Body of pancreas (tissue), 4 donors: ENCODE results near the gene ATP6V1B1. TPM values are rescaled to one million over a fixed set of nuclear protein-coding genes. Genes with fewer than 3 reads are reported as not detected.
"Not testable (repeated sequence)": the region's sequence is repeated elsewhere in the genome, so short reads cannot be mapped to it uniquely, and the experiment has no call there.

ENCODE experiments used
- ATAC-seq: fragments of 150-250 bp; one replicate; pipeline ENCODE4 v1.9.1; 2016
- DNase-seq, 4 donors: peaks; one replicate each; pipeline ENCODE4 v3.0.0-alpha.2; 2019
- H3K27ac ChIP-seq, 4 donors: fragments of 200-600 bp; sonication (generic); 1 replicate in 3 of 4; 2 replicates in 1 of 4; pipeline versions ENCODE4 v1.5.1 to v1.6.1; 2016 to 2019; ENCODE audit warnings: mild to moderate bottlenecking in 1 of 4, mixed read lengths in 1 of 4, moderate library complexity in 1 of 4
- H3K27me3 ChIP-seq, 2 donors: fragments of 200-600 bp; sonication (generic); one replicate each; pipeline ENCODE4 v1.6.0; 2016; ENCODE audit warnings: mild to moderate bottlenecking in 1 of 2
- H3K36me3 ChIP-seq, 2 donors: fragments of 200-600 bp; sonication (generic); replicated peaks in 1 of 2; 2 replicates each; pipeline ENCODE4 v1.5.1; 2016; ENCODE audit warnings: low read depth in 2 of 2; ENCODE audit not compliant: insufficient read depth in 1 of 2
- H3K4me1 ChIP-seq: fragments of 200-600 bp; sonication (generic); one replicate; pipeline ENCODE4 v1.6.0; 2016
- H3K4me3 ChIP-seq, 2 donors: fragments of 200-600 bp; sonication (generic); 1 replicate in 1 of 2; 2 replicates in 1 of 2; pipeline ENCODE4 v1.5.1; 2016 to 2019
- H3K9me3 ChIP-seq, 3 donors: fragments of 200-600 bp; sonication (generic); 1 replicate in 2 of 3; 2 replicates in 1 of 3; pipeline ENCODE4 v1.5.1; 2016
- POLR2A ChIP-seq, 3 donors: fragments of 450-650 bp; IDR thresholded peaks; one replicate each; pipeline ENCODE4 v1.6.1; 2016; ENCODE audit warnings: antibody characterized with exemption in 3 of 3, mild to moderate bottlenecking in 2 of 3
- WGBS, 2 donors: methylation state at CpG; one replicate each; pipeline ENCODE4 v1.1.5; 2017; 5-methylcytosine and 5-hydroxymethylcytosine counted together
- intact Hi-C: fragments of 100-400 bp; cut with DNase I; formaldehyde crosslinking; loops from one replicate; pipeline ENCODE4 v1.15.1; 2023
- small RNA-seq: library from RNA; depleted of rRNA; stranded (forward); fragments of <200 nt; gene quantifications from one replicate; pipeline ENCODE3, GENCODE V24; 2016
- total RNA-seq, 2 donors: library from RNA; depleted of rRNA; stranded (reverse); fragments of >200 nt; gene quantifications; one replicate each; pipeline ENCODE4 v1.1.0, GENCODE V29; 2016
- TF ChIP-seq, protein P1 (sequence below), 7 experiments: fragments of 450-650 bp in 4 of 7; fragments of 200-600 bp in 3 of 7; sonication (generic) in 3 of 7; IDR thresholded peaks; one replicate each; pipeline ENCODE4 v1.5.1; 2016 to 2019; ENCODE audit warnings: antibody characterized with exemption in 7 of 7

The ATP6V1B1 gene
- total RNA-seq, 2 donors from 2014 or later: 9.9 to 17.9 TPM

DNA sequence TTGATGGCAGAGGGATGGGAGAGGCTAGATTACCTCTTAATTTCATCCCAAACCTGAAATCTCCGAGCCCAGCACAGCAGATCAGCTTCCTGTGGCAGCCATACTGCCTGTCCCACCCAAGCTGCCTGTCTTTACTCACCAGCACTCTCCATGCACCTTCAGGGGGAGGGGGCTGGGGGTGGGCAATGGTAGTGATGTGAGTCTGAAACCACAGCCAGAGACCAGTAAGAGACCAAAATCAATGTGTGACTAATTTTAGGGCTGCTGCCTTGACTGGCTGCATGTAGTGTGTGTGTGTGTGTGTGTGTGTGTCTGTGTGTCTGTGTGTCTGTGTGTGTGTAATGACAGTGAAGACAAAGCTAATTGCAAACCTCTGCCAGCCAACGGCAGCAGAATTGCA lies 70.6 kb downstream of the ATP6V1B1 start:
- TF ChIP-seq, protein P1, sequence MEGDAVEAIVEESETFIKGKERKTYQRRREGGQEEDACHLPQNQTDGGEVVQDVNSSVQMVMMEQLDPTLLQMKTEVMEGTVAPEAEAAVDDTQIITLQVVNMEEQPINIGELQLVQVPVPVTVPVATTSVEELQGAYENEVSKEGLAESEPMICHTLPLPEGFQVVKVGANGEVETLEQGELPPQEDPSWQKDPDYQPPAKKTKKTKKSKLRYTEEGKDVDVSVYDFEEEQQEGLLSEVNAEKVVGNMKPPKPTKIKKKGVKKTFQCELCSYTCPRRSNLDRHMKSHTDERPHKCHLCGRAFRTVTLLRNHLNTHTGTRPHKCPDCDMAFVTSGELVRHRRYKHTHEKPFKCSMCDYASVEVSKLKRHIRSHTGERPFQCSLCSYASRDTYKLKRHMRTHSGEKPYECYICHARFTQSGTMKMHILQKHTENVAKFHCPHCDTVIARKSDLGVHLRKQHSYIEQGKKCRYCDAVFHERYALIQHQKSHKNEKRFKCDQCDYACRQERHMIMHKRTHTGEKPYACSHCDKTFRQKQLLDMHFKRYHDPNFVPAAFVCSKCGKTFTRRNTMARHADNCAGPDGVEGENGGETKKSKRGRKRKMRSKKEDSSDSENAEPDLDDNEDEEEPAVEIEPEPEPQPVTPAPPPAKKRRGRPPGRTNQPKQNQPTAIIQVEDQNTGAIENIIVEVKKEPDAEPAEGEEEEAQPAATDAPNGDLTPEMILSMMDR (IDR thresholded peaks at IDR 0.05): no peak
- no peak for TF ChIP-seq POLR2A (IDR thresholded peaks at IDR 0.05)
- no peaks in the 10 kb centered on the region for H3K27me3 ChIP-seq
- intact Hi-C loops: no loop called here

DNA sequence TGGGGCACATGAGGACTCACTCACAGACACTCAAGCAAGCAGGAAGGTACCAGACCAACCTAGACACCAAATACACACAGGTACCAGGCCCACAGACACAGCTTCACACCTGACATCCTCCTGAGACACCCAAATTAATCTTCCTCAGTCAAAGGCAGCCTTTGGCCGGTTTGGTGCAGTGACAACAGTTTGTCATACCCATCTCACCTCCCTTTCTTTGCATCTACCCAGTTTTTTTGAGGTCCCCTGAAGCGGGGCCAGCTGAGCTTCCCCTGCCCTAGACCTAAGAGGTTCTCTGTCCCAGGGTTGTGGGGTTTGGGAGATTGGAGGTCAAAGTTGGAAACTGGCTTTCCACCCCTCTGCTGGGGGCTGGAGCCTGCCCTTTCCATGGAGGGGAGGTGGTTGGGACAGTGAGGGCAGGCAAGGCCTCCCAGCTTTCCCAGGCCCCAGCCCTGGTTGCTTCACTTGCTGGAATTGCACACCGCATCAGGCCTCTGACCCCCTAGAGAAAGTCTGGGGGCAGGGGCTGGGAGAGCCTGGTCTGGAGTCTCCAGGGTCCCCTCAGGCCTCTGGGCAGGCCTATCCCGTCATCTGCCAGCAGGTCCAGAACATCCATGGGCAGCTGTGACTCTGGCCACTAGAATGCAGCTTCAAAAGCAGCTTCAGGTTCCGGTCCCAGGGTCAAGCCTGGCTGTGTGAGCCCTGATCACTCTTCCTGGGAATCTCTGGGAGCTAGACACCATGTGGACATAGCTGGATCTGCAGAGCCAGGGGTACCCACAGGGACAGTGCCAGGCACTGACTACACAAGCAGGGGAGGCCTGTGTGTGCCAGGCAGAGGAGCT lies 71.5 kb downstream of the ATP6V1B1 start:
- 71 to 78% methylated on average over 2 to 5 of the region's 5 CpGs for WGBS, 2 donors
- Histone ChIP-seq H3K27ac (no peak overlapping the region), H3K4me3 (no peak overlapping the region), H3K4me1 (no peaks in the 10 kb centered on the region), H3K9me3 (no peaks in the 10 kb centered on the region), H3K27me3 (no peaks in the 10 kb centered on the region), H3K36me3 (no peaks in the 10 kb centered on the region)
- intact Hi-C loops: no loop called here
- DNase-seq: no peak
- TF ChIP-seq POLR2A (IDR thresholded peaks at IDR 0.05): no peak
- TF ChIP-seq, protein P1 (IDR thresholded peaks at IDR 0.05): no peak
- no peak for ATAC-seq

More for the DNA sequence above, 70.6 kb downstream of the ATP6V1B1 start:
- Histone ChIP-seq H3K4me3 (no peak overlapping the region), H3K9me3 (no peaks in the 10 kb centered on the region), H3K4me1 (peaks cover under 1% of the 10 kb centered on the region), H3K36me3 (no peaks in the 10 kb centered on the region), H3K27ac (no peak overlapping the region)
- WGBS, 2 donors: 30 to 33% methylated on average over 2 of the region's 2 CpGs
- DNase-seq (no peak), ATAC-seq (no peak)

DNA sequence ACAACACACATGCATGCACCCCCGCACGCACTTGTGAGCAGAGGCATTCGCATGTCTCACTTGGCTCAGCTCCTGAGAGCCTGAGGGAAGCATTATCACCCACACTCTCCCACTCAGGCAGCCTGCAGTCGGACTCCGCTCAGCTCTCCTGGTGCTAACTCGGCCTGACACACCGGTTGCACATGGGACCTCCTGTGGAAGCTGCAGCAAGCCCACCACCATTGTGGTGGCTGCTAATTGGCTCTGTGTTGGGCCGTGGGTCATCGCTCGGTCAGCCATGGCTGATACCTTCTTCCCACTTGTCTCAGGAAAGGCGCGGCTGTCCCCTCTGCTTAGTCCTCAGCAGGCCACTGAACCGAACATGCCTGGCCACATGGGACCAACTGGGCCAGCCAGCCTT lies 72.6 kb downstream of the ATP6V1B1 start:
- TF ChIP-seq POLR2A (IDR thresholded peaks at IDR 0.05): no peak
- TF ChIP-seq, protein P1 (IDR thresholded peaks at IDR 0.05): no peak
- no peak overlapping the region for H3K4me3 ChIP-seq
- intact Hi-C loops: no loop called here
- WGBS, 2 donors: 80 to 90% methylated on average over 1 to 11 of the region's 13 CpGs
- ATAC-seq (no peak), DNase-seq (no peak)
- H3K9me3 ChIP-seq: no peaks in the 10 kb centered on the region
- H3K36me3 ChIP-seq: no peaks in the 10 kb centered on the region
- H3K4me1 ChIP-seq: no peaks in the 10 kb centered on the region
- H3K27me3 ChIP-seq: no peaks in the 10 kb centered on the region
- no peak overlapping the region for H3K27ac ChIP-seq

DNA sequence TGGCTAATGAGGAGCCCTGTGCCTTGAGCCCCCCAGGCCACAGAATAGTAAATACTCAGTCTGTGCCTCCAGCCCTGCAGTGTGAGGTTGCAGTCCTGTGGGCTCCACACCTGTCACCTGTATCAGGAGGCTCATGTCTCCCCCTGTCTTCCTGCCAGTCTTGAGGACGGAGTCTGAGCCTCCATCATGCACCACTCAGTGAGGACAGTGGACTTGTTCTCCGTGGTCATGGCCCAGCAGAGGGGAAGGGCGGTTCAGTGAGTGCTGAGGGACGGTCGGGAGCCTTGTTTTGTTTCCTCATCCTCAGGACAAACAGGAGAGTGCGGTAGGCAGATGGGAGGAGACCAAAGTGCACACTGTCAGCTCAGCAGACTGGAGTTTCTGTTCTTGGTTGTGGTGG lies 76.1 kb downstream of the ATP6V1B1 start:
- DNase-seq, H3K4me3 ChIP-seq, H3K27ac ChIP-seq, ATAC-seq, H3K27me3 ChIP-seq, H3K9me3 ChIP-seq, intact Hi-C loops, H3K4me1 ChIP-seq, H3K36me3 ChIP-seq: not testable (repeated sequence)
- 11 to 15% methylated on average over 6 of the region's 6 CpGs for WGBS, 2 donors

Small RNAs within 50 kb of the gene (small RNA-seq; reads per million reads assigned to genes)
- gene RF02272 (not detected), gene RN7SL160P (not detected)

Other genes with a start within 250 kb of the ATP6V1B1 start
- gene ADD2, start 167.7 kb upstream of the ATP6V1B1 start, total RNA-seq: 1 to 10 TPM; 2.3 to 7.6 TPM
- gene FIGLA, start 145.3 kb upstream of the ATP6V1B1 start, total RNA-seq: not detected
- gene CLEC4F, start 115.3 kb upstream of the ATP6V1B1 start, total RNA-seq: 1 to 10 TPM in 1 of 2 donors, not detected in 1; 3.3 TPM
- not detected for gene CD207, start 100.1 kb upstream of the ATP6V1B1 start, total RNA-seq
- 10 to 100 TPM in 1 of 2 donors, under 1 TPM in 1; 0.78 to 10.9 TPM for gene VAX2, start 35.3 kb upstream of the ATP6V1B1 start, total RNA-seq
- gene ANKRD53, start 42.7 kb downstream of the ATP6V1B1 start, total RNA-seq: 10 to 100 TPM in 1 of 2 donors, 1 to 10 TPM in 1; 4.7 to 10.2 TPM
- 10 to 100 TPM; 16.6 to 19.1 TPM for gene TEX261, start 59.0 kb downstream of the ATP6V1B1 start, total RNA-seq
- gene NAGK, start 132.7 kb downstream of the ATP6V1B1 start, total RNA-seq: 10 to 100 TPM; 57.1 to 62.0 TPM
- 10 to 100 TPM; 10.1 to 24.7 TPM for gene MCEE, start 194.3 kb downstream of the ATP6V1B1 start, total RNA-seq
- 10 to 100 TPM; 15.0 to 19.1 TPM for gene MPHOSPH10, start 194.7 kb downstream of the ATP6V1B1 start, total RNA-seq